WTC11 (cell line): Measurements from ENCODE around the gene SENP7. TPM values are rescaled to one million over a fixed set of nuclear protein-coding genes. Genes with fewer than 3 reads are reported as not detected.

Experiments used
- ATAC-seq: fragments of 200-7000 bp; cut with Tn5 transposase; 2 replicates; pipeline ENCODE4 v1.10.0; 2021; ENCODE audit warnings: mild to moderate bottlenecking, moderate library complexity
- CTCF ChIA-PET: fragments of 300-600 bp; sonication (Branson Sonifier 250); formaldehyde crosslinking; loops from one replicate; lab custom pipeline; 2021; ENCODE audit warnings: antibody characterized with exemption; lab: Charles Lee
- POLR2A ChIA-PET: fragments of 350-600 bp; sonication (Branson Sonifier 250); formaldehyde crosslinking; loops from one replicate; lab custom pipeline; 2021; ENCODE audit warnings: antibody characterized with exemption; lab: Charles Lee
- DNase-seq: peaks from one replicate; pipeline ENCODE4 v3.0.0; 2021; ENCODE audit warnings: low spot score
- H3K27ac Mint-ChIP-seq: 2 replicates; pipeline ENCODE4 v1.8.0; 2021; ENCODE audit warnings: mixed read lengths
- H3K27me3 Mint-ChIP-seq: 2 replicates; pipeline ENCODE4 v1.8.0; 2021; ENCODE audit warnings: low read depth, mild to moderate bottlenecking, moderate library complexity, mixed read lengths
- H3K36me3 Mint-ChIP-seq: 2 replicates; pipeline ENCODE4 v1.8.0; 2021; ENCODE audit warnings: mixed read lengths
- H3K4me1 Mint-ChIP-seq: 2 replicates; pipeline ENCODE4 v1.8.0; 2022; ENCODE audit warnings: mixed read lengths
- H3K4me3 Mint-ChIP-seq: 2 replicates; pipeline ENCODE4 v1.8.0; 2021; ENCODE audit warnings: mild to moderate bottlenecking, moderate library complexity, mixed read lengths
- H3K9me3 Mint-ChIP-seq: 2 replicates; pipeline ENCODE4 v1.8.0; 2021; ENCODE audit warnings: mixed read lengths
- ATF1 ChIP-seq: sonication (generic); formaldehyde crosslinking; IDR thresholded peaks from 2 replicates; pipeline ENCODE4 v1.8.1; 2023; ENCODE audit warnings: mild to moderate bottlenecking, moderate library complexity, missing genetic modification reagents
- CBFB ChIP-seq: sonication (generic); formaldehyde crosslinking; IDR thresholded peaks from 2 replicates; pipeline ENCODE4 v1.8.1; 2022; ENCODE audit warnings: mild to moderate bottlenecking, low read depth, missing genetic modification reagents
- FOXJ3 ChIP-seq: sonication (generic); formaldehyde crosslinking; IDR thresholded peaks from 2 replicates; pipeline ENCODE4 v1.9.0; 2021; ENCODE audit warnings: missing genetic modification reagents, mild to moderate bottlenecking, borderline replicate concordance
- GABPB1 ChIP-seq: sonication (generic); formaldehyde crosslinking; IDR thresholded peaks from 2 replicates; pipeline ENCODE4 v1.8.1; 2023; ENCODE audit warnings: mild to moderate bottlenecking, missing genetic modification reagents
- GRHL2 ChIP-seq: fragments of 250-450 bp; sonication (Bioruptor Pico); IDR thresholded peaks from 2 replicates; pipeline ENCODE4 v1.8.0; 2022; ENCODE audit warnings: mild to moderate bottlenecking, moderate library complexity; ENCODE audit not compliant: insufficient replicate concordance, severe bottlenecking
- HMGA2 ChIP-seq: fragments of 250-450 bp; sonication (Bioruptor Pico); IDR thresholded peaks from 2 replicates; pipeline ENCODE4 v1.4.0; 2021; ENCODE audit warnings: mild to moderate bottlenecking, moderate library complexity
- NR2C2 ChIP-seq: sonication (generic); formaldehyde crosslinking; IDR thresholded peaks from 2 replicates; pipeline ENCODE4 v1.8.0; 2022; ENCODE audit warnings: mild to moderate bottlenecking, missing genetic modification reagents
- OVOL2 ChIP-seq: fragments of 250-450 bp; sonication (Bioruptor Pico); IDR thresholded peaks from 2 replicates; pipeline ENCODE4 v1.9.0; 2021; ENCODE audit warnings: mild to moderate bottlenecking, borderline replicate concordance
- TCF7 ChIP-seq: sonication (generic); formaldehyde crosslinking; IDR thresholded peaks from 2 replicates; pipeline ENCODE4 v1.8.0; 2022; ENCODE audit warnings: mild to moderate bottlenecking, low read depth, missing genetic modification reagents, moderate library complexity
- ZNF219 ChIP-seq: sonication (generic); formaldehyde crosslinking; IDR thresholded peaks from 2 replicates; pipeline ENCODE4 v1.8.0; 2023; ENCODE audit warnings: missing genetic modification reagents, mild to moderate bottlenecking, borderline replicate concordance
- ZNF317 ChIP-seq: sonication (generic); formaldehyde crosslinking; IDR thresholded peaks from 2 replicates; pipeline ENCODE4 v1.8.1; 2023; ENCODE audit warnings: low read depth, mild to moderate bottlenecking, moderate library complexity, missing genetic modification reagents, borderline replicate concordance
- ZNF416 ChIP-seq: fragments of 250-450 bp; sonication (Bioruptor Pico); IDR thresholded peaks from 2 replicates; pipeline ENCODE4 v1.9.0; 2021; ENCODE audit warnings: mild to moderate bottlenecking, inconsistent platforms
- ZNF671 ChIP-seq: fragments of 250-450 bp; sonication (Bioruptor Pico); IDR thresholded peaks from 2 replicates; pipeline ENCODE4 v1.8.0; 2021; ENCODE audit warnings: mild to moderate bottlenecking
- total RNA-seq: library from RNA; stranded (reverse); gene quantifications from 3 replicates; pipeline ENCODE4 v1.2.3, GENCODE V29; 2021
- TF ChIP-seq, protein P1 (sequence below): sonication (generic); formaldehyde crosslinking; conservative IDR thresholded peaks from 2 replicates; pipeline ENCODE4 v1.8.1; 2022; ENCODE audit warnings: mild to moderate bottlenecking, missing genetic modification reagents
- TF ChIP-seq, protein P2 (sequence below): fragments of 200-600 bp; IDR thresholded peaks from 2 replicates; pipeline ENCODE4 v1.8.0; 2022; ENCODE audit warnings: antibody characterized with exemption
- TF ChIP-seq, protein P3 (sequence below): sonication (generic); formaldehyde crosslinking; IDR thresholded peaks from 2 replicates; pipeline ENCODE4 v1.8.1; 2023; ENCODE audit warnings: mild to moderate bottlenecking, moderate library complexity, missing genetic modification reagents
- TF ChIP-seq, protein P4 (sequence below): sonication (generic); formaldehyde crosslinking; IDR thresholded peaks from 2 replicates; pipeline ENCODE4 v1.8.0; 2022; ENCODE audit warnings: mild to moderate bottlenecking, missing genetic modification reagents
- TF ChIP-seq, protein P5 (sequence below): sonication (generic); formaldehyde crosslinking; IDR thresholded peaks from 2 replicates; pipeline ENCODE4 v1.8.0; 2023; ENCODE audit warnings: missing genetic modification reagents
- TF ChIP-seq, protein P6 (sequence below): fragments of 250-450 bp; sonication (Bioruptor Pico); IDR thresholded peaks from 2 replicates; pipeline ENCODE4 v2.1.2; 2022; ENCODE audit warnings: mild to moderate bottlenecking, moderate library complexity

Gene SENP7
- total RNA-seq, 1 experiment from 2014 or later: 10.5 TPM

DNA sequence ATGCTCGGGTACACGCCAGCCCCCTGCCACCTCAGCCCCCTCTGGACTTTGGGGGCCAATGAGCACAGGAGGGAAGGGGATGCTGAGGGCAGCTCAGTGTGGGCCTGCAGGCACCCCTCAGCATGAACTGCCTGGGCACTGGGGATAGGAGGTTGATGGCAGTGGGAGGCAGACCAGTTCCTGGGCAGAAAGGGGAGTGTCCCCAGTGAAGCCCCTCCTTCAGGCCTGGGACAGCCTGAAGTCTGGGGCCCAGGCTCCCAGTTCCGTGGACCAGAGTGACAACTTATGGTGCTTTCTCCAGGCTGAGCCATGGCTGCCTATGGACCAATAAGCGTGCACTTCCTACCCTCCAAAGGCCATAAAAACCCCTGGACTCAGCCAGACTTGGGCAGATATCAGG, 129.4 kb downstream of the SENP7 start:
- Mint-ChIP-seq H3K27me3 (no peaks in the 10 kb centered on the region), H3K4me3 (no peak overlapping the region), H3K9me3 (peaks cover 5% of the 10 kb centered on the region; the same call in 1 of the 2 replicates), H3K36me3 (no peaks in the 10 kb centered on the region), H3K4me1 (peaks cover 7% of the 10 kb centered on the region), H3K27ac (no peak overlapping the region)
- no peak for TF ChIP-seq OVOL2 (CRISPR knock-in tag)
- ATAC-seq: peak; percentile 66
- ChIA-PET POLR2A (no interaction called here), CTCF (interaction anchor here (0.6 to 2.8 kb wide), 3 partner anchors 47 to 188 kb away, joined by 3 to 20 read pairs (median 6); no protein-coding TSS in a partner anchor)
- DNase-seq: no peak

DNA sequence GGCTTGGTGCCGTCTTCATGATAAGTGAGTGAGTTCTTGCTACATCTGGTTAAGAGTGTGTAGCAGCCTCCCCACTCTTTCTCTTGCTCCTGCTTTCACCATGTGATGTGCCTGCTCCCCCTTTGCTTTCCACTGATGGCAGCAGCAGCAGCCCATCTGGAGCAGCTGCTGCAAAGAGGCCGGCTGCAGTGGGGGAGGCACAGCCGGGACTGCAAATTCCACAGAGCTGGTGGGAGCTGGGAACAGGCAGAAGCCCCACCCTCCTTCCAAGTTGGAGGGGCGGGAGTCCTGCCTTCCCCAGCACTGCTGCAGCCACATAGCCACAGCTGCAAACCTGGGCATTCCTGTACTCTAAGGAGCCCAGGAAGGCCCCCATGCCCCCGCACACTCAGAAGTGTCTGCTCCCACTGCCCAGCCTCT, 129.8 kb downstream of the SENP7 start:
- no peak overlapping the region for H3K4me3 Mint-ChIP-seq
- POLR2A ChIA-PET: no interaction called here

DNA sequence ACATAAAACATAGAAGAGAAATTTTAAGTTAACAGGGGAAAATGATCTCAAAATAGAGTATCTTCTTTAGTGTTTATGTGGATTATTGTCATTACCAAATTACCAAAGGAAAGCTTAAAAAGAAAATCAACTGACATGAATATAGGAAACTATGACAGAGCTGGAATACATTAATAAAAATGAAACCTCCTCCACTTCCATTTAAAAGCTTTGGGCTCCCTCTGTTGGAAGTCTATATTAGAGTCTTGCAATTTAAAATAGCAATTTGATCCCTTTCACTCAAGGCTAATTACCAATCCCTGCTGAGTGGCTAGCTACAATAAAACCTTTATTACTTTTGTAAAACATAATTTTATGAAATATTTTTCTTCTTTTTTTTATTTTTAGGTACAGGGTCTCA, 131.2 kb downstream of the SENP7 start:
- ATAC-seq: peak; percentile 13; the same call in 1 of the 2 replicates
- no peak for DNase-seq
- POLR2A ChIA-PET: interaction anchor here (1.2 kb wide), 1 partner anchor 123 kb away, joined by 4 read pairs; no protein-coding TSS in a partner anchor
- TF ChIP-seq NR2C2 (CRISPR knock-in tag) (no peak), ZNF219 (CRISPR knock-in tag) (no peak), ZNF317 (CRISPR knock-in tag) (0 out of 2 replicates have a peak, but pooled peaks have one; percentile 45)
- TF ChIP-seq, protein P1, sequence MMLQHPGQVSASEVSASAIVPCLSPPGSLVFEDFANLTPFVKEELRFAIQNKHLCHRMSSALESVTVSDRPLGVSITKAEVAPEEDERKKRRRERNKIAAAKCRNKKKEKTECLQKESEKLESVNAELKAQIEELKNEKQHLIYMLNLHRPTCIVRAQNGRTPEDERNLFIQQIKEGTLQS (CRISPR knock-in tag): no peak
- TF ChIP-seq, protein P2, sequence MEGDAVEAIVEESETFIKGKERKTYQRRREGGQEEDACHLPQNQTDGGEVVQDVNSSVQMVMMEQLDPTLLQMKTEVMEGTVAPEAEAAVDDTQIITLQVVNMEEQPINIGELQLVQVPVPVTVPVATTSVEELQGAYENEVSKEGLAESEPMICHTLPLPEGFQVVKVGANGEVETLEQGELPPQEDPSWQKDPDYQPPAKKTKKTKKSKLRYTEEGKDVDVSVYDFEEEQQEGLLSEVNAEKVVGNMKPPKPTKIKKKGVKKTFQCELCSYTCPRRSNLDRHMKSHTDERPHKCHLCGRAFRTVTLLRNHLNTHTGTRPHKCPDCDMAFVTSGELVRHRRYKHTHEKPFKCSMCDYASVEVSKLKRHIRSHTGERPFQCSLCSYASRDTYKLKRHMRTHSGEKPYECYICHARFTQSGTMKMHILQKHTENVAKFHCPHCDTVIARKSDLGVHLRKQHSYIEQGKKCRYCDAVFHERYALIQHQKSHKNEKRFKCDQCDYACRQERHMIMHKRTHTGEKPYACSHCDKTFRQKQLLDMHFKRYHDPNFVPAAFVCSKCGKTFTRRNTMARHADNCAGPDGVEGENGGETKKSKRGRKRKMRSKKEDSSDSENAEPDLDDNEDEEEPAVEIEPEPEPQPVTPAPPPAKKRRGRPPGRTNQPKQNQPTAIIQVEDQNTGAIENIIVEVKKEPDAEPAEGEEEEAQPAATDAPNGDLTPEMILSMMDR: 0 out of 2 replicates have a peak, but pooled peaks have one; percentile 17
- TF ChIP-seq, protein P3, sequence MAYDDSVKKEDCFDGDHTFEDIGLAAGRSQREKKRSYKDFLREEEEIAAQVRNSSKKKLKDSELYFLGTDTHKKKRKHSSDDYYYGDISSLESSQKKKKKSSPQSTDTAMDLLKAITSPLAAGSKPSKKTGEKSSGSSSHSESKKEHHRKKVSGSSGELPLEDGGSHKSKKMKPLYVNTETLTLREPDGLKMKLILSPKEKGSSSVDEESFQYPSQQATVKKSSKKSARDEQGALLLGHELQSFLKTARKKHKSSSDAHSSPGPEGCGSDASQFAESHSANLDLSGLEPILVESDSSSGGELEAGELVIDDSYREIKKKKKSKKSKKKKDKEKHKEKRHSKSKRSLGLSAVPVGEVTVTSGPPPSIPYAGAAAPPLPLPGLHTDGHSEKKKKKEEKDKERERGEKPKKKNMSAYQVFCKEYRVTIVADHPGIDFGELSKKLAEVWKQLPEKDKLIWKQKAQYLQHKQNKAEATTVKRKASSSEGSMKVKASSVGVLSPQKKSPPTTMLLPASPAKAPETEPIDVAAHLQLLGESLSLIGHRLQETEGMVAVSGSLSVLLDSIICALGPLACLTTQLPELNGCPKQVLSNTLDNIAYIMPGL (CRISPR knock-in tag): no peak

More for the DNA sequence above, 129.8 kb downstream of the SENP7 start:
- Mint-ChIP-seq H3K27ac (no peak overlapping the region), H3K36me3 (no peaks in the 10 kb centered on the region), H3K27me3 (no peaks in the 10 kb centered on the region), H3K9me3 (peaks cover 2% of the 10 kb centered on the region; the same call in 1 of the 2 replicates), H3K4me1 (peaks cover 7% of the 10 kb centered on the region)
- CTCF ChIA-PET: interaction anchor here (1.7 to 2.8 kb wide), 3 partner anchors 172 to 490 kb away, joined by 6 to 20 read pairs (median 14); no protein-coding TSS in a partner anchor
- DNase-seq (peak; percentile 55), ATAC-seq (peak; percentile 85)
- TF ChIP-seq, protein P4, sequence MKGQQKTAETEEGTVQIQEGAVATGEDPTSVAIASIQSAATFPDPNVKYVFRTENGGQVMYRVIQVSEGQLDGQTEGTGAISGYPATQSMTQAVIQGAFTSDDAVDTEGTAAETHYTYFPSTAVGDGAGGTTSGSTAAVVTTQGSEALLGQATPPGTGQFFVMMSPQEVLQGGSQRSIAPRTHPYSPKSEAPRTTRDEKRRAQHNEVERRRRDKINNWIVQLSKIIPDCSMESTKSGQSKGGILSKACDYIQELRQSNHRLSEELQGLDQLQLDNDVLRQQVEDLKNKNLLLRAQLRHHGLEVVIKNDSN (CRISPR knock-in tag): no peak
- TF ChIP-seq, protein P5, sequence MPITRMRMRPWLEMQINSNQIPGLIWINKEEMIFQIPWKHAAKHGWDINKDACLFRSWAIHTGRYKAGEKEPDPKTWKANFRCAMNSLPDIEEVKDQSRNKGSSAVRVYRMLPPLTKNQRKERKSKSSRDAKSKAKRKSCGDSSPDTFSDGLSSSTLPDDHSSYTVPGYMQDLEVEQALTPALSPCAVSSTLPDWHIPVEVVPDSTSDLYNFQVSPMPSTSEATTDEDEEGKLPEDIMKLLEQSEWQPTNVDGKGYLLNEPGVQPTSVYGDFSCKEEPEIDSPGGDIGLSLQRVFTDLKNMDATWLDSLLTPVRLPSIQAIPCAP (CRISPR knock-in tag): no peak
- TF ChIP-seq TCF7 (CRISPR knock-in tag): no peak
- no peak for TF ChIP-seq ZNF416 (CRISPR knock-in tag)
- TF ChIP-seq, protein P2: no peak
- TF ChIP-seq ZNF671 (CRISPR knock-in tag): no peak
- no peak for TF ChIP-seq GABPB1 (CRISPR knock-in tag)
- no peak for TF ChIP-seq CBFB (CRISPR knock-in tag)
- TF ChIP-seq, protein P3 (CRISPR knock-in tag): no peak
- TF ChIP-seq, protein P6, sequence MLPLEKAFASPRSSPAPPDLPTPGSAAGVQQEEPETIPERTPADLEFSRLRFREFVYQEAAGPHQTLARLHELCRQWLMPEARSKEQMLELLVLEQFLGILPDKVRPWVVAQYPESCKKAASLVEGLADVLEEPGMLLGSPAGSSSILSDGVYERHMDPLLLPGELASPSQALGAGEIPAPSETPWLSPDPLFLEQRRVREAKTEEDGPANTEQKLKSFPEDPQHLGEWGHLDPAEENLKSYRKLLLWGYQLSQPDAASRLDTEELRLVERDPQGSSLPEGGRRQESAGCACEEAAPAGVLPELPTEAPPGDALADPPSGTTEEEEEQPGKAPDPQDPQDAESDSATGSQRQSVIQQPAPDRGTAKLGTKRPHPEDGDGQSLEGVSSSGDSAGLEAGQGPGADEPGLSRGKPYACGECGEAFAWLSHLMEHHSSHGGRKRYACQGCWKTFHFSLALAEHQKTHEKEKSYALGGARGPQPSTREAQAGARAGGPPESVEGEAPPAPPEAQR (CRISPR knock-in tag): no peak
- no peak for TF ChIP-seq GRHL2 (CRISPR knock-in tag)
- no peak for TF ChIP-seq ATF1 (CRISPR knock-in tag)
- TF ChIP-seq ZNF317 (CRISPR knock-in tag): no peak
- TF ChIP-seq FOXJ3 (CRISPR knock-in tag): no peak
- TF ChIP-seq HMGA2 (CRISPR knock-in tag): no peak
- TF ChIP-seq OVOL2 (CRISPR knock-in tag): no peak

More for the DNA sequence above, 131.2 kb downstream of the SENP7 start:
- no peak overlapping the region for H3K27ac Mint-ChIP-seq
- H3K9me3 Mint-ChIP-seq: no peaks in the 10 kb centered on the region
- no peaks in the 10 kb centered on the region for H3K36me3 Mint-ChIP-seq
- no peak overlapping the region for H3K4me3 Mint-ChIP-seq
- no peaks in the 10 kb centered on the region for H3K27me3 Mint-ChIP-seq
- H3K4me1 Mint-ChIP-seq: peaks cover 9% of the 10 kb centered on the region
- CTCF ChIA-PET: interaction anchor here (0.6 to 2.8 kb wide), 17 partner anchors 123 to 1550 kb away, joined by 3 to 20 read pairs (median 4); partner anchors contain the start of gene PCNP
